H54 (cell line): Measurements from ENCODE around the gene FBXL13.
A peak's percentile ranks its signal among the peaks of the same experiment; 100 is the strongest.
"Not testable (repeated sequence)": the region's sequence is repeated elsewhere in the genome, so short reads cannot be mapped to it uniquely, and the experiment has no call there.

Experiments used
- DNase-seq: peaks from one replicate; pipeline ENCODE4 v3.0.0; 2011; ENCODE audit warnings: low spot score, mixed read lengths; ENCODE audit not compliant: insufficient read length
- FAIRE-seq: peaks from 3 replicates; lab custom pipeline; 2011; peaks lifted over from hg19 to GRCh38; lab: Jason Lieb, UNC
- POLR2A ChIP-seq: IDR thresholded peaks from 2 replicates; pipeline ENCODE4 v1.6.1; 2011; ENCODE audit warnings: low read depth, mild to moderate bottlenecking, low read length

FBXL13 gene

GRCh38 chr7:102811942-102812678, 262.5 kb downstream of the FBXL13 start:
- FAIRE-seq = no peak
- TF ChIP-seq POLR2A = no peak
- no peak for DNase-seq

GRCh38 chr7:102810916-102811315, 263.7 kb downstream of the FBXL13 start:
- TF ChIP-seq POLR2A = no peak
- FAIRE-seq (no peak), DNase-seq (no peak)

- DNase-seq = no peak
- TF ChIP-seq POLR2A = no peak
- FAIRE-seq = no peak
Observed at GRCh38 chr7:102806613-102807012, 268.0 kb downstream of the FBXL13 start.

GRCh38 chr7:102795987-102796595, 278.5 kb downstream of the FBXL13 start:
- DNase-seq, FAIRE-seq: not testable (repeated sequence)

- DNase-seq = not testable (repeated sequence)
- peak; percentile 69 for FAIRE-seq
Observed at GRCh38 chr7:102794567-102794966, 280.0 kb downstream of the FBXL13 start.

- not testable (repeated sequence) for DNase-seq, FAIRE-seq
Observed at GRCh38 chr7:102791831-102792230, 282.8 kb downstream of the FBXL13 start.

- FAIRE-seq = not testable (repeated sequence)
Observed at GRCh38 chr7:102791367-102791766, 283.2 kb downstream of the FBXL13 start.

GRCh38 chr7:102790364-102791100, 284.1 kb downstream of the FBXL13 start:
- not testable (repeated sequence) for DNase-seq, FAIRE-seq

More at GRCh38 chr7:102791367-102791766, 283.2 kb downstream of the FBXL13 start:
- not testable (repeated sequence) for DNase-seq

GRCh38 chr7:102788770-102789169, 285.8 kb downstream of the FBXL13 start:
- DNase-seq, FAIRE-seq: not testable (repeated sequence)

GRCh38 chr7:102780926-102781325, 293.7 kb downstream of the FBXL13 start:
- FAIRE-seq, DNase-seq: not testable (repeated sequence)

GRCh38 chr7:102778663-102779062, 295.9 kb downstream of the FBXL13 start:
- not testable (repeated sequence) for DNase-seq

GRCh38 chr7:102776217-102776616, 298.4 kb downstream of the FBXL13 start:
- not testable (repeated sequence) for DNase-seq, FAIRE-seq

More at GRCh38 chr7:102778663-102779062, 295.9 kb downstream of the FBXL13 start:
- FAIRE-seq = peak; percentile 43

- DNase-seq, FAIRE-seq: not testable (repeated sequence)
Observed at GRCh38 chr7:102770467-102770866, 304.1 kb downstream of the FBXL13 start.

- peak; percentile 78 for FAIRE-seq
- not testable (repeated sequence) for DNase-seq
Observed at GRCh38 chr7:102769657-102770192, 304.9 kb downstream of the FBXL13 start.

GRCh38 chr7:102763295-102763905, 311.2 kb downstream of the FBXL13 start:
- peak; percentile 43 for FAIRE-seq

More at GRCh38 chr7:102763295-102763905, 311.2 kb downstream of the FBXL13 start:
- DNase-seq = not testable (repeated sequence)
